DMS 273 (cell line): ENCODE measurements around the gene ASIP.
"Not testable (repeated sequence)": the region's sequence is repeated elsewhere in the genome, so short reads cannot be mapped to it uniquely, and the experiment has no call there.

Source experiments
- DNase-seq: peaks from one replicate; lab custom pipeline; 2025; ENCODE audit not compliant: unreplicated experiment; lab: John Stamatoyannopoulos, UW

The ASIP gene

DNA sequence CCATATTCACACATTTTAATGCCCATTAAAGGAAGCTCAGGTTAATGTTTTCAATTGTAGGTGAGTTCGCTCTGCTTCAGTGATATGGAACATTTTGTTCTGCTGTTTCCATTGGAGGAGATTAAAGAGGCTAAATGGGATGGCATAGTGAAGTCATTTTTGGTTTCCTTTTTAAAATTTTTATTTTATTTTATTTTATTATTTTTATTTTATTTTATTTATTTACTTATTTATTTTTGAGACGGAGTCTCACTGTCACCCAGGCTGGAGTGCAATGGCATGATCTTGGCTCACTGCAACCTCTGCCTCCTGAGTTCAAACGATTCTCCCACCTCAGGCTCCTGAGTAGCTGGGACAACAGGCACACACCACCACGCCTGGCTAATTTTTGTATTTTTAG lies 792 bp downstream of the ASIP start:
- DNase-seq = not testable (repeated sequence)

DNA sequence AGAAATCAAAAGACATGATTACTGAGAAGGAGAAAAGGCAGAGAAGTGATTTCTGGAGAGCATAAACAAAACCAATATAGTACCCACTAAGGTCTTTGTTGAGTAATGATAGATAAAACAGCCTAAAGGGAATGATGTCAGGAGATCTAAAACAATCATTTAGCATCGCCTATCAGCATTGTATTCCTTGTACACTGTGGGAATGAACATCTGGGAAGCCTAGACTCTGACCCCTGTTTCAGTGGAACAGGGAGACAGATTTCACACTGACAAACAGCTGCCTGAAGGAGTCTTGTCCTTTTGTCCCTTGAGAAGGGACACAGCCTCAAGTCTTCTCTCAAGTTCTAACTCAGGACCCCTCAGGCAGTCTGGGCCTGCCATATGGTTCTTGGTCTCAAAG lies 1.7 kb downstream of the ASIP start:
- no peak for DNase-seq

DNA sequence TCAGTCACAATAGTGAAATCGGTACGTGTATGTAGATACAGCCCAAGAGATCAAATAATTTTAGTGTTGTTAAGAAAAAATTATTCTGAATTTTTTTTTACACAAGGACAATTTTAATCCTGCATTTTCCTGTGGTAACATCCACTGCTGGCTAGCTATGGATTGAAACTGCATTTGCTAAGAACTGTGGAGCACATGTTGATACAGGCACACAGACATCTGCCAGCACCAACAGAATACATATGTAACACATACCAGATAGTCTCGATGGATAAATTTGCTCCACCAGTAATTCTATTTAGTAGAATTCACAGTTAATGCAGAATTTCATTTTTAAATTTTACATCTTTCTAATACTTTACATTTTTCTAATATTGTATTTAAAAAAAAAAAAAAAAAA lies 2.2 kb downstream of the ASIP start:
- DNase-seq = peak; percentile 78

DNA sequence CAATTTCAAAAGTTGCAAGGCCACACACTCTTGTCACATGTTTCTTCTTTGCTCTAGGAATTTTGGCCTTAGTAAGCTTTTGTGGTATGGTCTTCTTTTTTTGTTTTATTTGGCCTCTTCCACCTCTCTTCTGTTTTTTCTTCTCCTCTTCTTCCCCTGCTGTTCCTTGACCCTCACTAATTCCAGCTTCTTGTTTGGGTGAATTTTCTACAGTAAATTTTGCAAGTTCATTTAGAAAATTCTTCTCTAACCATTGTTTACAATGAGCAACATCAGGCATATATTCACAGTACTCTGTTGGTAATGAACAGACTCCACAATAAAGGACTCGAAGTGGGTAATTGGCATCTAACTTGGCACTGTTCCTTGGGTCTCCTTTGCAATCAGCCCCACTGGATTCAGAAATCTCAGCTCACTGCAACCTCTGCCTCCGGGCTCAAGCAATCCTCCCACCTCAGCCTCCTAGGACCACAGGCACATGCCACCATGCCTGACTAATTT lies 5.0 kb downstream of the ASIP start:
- no peak for DNase-seq

DNA sequence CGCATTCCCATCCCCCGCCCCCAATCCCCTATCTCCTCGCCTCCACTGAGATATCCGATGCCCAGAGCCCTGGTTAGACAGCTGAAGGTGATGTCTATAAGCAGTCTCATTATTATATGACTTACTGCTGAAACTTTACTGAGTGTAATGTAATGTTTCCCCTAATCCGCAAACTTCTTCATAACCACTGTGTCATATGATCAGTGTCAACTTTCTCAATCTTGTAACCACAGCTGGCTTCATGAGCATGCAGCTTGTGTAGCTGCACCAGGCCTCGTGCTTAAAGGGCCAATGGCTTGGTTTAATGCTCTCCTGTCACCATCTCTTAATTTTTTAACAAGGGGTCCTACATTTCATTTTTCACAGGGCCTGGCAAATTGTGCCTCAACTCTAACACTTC lies 8.1 kb downstream of the ASIP start:
- no peak for DNase-seq

DNA sequence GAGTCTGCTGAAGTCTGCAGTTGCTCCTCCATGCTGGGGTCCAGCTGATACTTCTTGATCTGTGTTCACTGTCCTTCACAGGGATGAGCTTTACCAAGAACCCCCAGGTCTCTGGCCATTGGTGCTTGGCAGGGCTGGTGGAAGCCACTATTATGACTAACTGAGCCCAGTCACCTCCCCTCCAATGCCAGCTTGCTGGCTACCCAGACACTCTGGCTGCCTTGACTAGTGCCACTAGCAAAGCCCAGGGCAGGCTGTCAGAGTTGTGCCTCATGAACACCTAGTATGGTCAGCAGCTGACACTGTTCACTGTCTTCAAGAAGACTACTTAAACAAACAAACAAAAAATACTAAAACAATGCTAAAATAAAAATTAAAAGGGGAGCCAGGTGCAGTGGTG lies 8.8 kb downstream of the ASIP start:
- DNase-seq = no peak

DNA sequence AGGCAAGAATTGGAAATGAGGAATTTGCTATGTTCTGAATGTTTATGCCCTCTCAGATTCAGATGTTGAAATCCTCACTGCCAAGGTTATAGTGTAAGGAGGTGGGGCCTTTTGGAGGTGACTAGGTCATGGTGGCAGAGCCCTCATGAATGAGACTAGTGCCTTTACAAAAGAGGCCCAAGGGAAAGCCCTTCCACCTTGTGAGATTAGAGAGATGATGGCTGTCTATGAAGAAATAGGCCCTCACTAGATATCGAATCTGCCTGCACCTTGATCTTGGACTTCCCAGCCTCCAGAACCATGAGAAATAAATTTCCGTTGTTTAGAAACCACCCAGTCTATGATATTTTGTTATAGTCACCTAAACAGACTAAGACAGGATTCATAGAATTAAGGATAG lies 10.4 kb downstream of the ASIP start:
- DNase-seq = no peak

DNA sequence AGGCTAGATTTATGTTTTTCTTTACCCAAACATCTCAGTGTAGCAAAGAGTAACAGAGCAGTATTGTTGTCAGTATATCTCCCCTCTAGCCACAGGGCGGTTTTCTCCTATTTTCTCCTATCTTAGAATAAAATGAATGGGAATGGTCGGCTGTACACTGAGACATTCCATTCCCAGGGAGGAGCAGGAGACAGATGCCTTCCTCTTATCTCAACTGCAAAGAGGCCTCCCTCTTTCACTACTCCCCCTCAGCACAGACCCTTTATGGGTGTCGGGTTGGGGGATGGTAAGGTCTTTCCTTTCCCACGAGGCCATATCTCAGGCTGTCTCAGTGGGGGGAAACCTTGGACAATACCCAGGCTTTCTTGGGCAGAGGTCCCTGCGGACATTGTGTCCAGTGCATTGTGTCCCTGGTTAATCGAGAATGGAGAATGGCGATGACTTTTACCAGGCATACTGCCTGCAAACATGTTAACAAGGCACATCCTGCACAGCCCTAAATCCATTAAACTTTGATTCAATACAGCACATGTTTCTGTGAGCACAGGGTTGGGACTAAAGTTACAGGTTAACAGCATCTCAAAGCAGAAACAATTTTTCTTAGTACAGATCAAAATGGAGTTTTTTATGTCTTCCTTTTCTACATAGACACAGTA lies 11.3 kb downstream of the ASIP start:
- not testable (repeated sequence) for DNase-seq

DNA sequence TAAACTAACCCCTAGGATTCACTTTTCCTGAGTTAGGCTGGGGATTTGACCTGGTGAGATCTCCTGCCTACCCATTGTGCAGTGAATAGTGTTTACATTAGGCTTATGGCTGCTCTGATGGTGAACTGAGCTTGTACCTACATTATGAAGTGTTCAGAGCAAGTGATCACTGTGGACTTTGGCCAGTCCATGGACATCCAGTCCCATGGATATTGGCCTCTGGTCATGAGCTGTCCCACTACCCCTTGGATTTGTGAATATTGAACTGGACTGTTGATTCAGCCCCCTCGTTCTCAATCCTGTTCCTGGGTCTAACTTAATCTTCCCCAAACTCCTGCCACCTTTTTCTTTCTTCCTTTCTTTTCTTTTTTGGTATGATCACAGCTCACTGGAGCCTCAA lies 13.8 kb downstream of the ASIP start:
- DNase-seq = no peak

DNA sequence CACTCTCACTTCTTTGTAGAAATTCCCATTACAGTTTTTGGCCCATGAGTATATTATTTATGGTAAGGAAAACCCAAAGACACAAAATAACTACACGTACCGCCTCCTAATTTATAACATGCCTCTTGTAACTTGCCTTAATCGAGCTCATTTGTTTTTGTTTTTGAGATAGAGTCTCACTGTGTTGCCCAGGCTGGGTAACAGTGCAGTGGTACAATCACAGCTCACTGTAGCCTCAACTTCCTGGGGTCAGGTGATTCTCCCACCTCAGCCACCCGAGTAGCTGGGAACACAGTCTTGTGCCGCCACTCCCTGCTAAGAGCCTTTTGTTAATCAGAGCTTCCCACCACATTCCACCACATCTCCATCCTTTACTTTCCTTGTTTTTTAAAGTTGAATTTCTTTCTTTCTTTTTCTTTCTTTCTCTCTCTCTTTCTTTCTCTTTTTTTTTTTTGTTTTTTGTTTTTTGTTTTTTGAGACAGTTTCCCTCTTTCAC lies 15.5 kb downstream of the ASIP start:
- DNase-seq = no peak

DNA sequence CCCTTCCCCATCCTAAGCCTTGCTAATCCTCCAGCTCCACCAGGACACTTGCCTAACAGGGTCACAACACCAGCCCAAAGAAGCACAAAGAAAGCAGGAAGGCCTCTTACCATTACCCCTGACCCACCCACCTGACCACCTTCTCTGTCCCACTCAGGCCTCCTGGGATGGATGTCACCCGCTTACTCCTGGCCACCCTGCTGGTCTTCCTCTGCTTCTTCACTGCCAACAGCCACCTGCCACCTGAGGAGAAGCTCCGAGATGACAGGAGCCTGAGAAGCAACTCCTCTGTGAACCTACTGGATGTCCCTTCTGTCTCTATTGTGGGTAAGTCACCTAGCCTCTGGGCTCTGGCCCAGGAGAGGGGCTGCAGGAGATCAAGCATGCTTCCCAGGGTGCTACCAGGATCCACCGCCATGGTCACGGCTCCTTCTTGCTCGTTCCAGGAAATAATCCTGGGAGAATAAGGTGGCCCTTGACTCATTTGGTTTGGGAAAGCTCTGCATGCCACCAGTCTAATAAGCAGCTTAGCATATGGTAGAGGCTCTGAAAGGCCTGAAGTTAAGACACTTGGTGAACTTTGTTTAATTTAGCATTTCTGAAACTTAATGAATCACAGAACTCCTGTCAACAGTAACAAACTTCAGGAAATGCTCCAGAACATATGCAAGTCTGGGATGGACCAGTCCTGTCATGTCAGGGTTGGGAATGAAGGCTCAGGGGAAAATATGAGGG lies 19.2 kb downstream of the ASIP start:
- no peak for DNase-seq

DNA sequence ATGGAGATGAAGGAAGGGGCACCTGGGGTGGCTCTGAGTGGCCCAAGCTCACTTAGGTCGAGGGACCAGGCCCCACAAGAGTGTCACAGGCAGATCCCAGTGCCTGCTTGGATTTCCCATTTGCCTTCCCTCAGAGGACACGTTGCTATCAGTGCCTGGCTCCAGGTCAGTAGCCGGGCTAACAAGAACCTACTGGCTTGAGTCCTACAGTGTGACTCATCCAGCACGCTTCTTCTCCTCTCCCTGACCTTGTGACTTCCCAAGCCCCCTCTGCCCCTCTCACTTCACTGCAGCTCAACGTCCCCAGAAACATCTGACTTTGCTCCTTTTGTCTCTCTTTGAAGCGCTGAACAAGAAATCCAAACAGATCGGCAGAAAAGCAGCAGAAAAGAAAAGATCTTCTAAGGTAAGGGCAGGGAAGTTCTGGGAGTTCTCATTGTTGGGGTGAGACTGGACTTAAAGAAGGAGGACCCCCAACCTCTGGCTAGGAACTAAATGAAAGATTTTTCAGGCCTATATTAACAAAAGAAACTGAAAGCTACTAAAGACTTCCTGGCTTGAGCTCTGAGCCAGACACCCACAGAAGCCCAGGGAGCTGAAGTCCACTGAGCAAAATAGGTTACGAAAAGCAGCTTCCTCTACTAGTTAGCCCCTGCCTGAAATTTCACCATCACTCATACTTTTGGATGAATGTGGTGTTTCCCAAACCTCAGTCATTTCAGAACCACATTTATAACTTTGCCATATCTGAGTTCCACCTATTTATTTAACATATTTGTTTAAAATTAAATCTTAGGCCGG lies 21.5 kb downstream of the ASIP start:
- DNase-seq = no peak

DNA sequence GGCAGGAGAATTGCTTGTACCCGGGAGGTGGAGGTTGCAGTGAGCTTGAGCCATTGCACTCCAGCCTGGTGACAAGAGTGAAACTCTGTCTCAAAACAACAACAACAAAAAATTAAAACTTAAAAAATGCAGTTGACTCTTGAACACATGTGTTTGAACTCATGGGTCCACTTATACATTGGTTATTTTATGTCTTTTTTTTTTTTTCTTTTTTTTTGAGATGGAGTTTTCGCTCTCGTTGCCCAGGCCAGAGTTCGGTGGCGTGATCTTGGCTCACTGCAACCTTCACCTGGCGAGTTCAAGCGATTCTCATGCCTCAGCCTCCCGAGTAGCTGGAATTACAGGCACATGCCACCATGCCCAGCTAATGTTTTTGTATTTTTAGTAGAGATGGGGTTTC lies 22.2 kb downstream of the ASIP start:
- DNase-seq = not testable (repeated sequence)

DNA sequence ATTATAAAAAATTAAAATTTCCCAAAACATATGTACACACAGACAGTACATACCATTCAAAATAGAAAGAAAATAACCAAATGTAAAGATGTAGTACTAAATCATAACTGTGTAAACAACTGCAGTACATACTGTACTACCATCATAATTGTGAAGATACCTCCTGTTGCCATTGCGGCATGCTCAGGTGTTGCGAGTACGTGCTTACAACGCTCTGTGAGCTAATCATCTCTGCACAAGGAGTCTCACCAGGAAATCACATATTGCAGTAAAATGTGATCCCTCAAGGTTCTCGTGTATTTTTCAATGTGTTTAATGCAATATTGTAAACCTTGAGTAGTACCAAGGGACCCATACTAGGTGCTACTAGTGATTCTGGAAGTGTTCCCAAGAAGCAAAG lies 22.9 kb downstream of the ASIP start:
- no peak for DNase-seq

DNA sequence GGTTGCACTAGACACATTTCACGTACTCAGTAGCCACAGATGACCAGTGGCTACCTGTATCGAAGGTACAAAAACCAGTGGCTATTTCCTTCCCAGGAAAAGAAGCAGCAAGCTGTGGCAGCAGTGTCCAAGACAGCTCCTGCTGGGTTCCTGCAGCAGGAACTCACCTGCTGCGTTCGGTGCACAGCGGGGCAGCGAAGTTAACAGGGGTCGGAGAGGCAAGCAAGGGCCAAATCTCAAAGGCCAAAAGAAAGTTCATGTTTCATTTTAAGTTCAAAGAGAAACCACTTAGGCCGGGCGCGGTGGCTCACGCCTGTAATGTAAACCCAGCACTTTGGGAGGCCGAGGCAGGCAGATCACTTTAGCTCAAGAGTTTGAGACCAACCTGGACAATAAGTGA lies 26.9 kb downstream of the ASIP start:
- no peak for DNase-seq

DNA sequence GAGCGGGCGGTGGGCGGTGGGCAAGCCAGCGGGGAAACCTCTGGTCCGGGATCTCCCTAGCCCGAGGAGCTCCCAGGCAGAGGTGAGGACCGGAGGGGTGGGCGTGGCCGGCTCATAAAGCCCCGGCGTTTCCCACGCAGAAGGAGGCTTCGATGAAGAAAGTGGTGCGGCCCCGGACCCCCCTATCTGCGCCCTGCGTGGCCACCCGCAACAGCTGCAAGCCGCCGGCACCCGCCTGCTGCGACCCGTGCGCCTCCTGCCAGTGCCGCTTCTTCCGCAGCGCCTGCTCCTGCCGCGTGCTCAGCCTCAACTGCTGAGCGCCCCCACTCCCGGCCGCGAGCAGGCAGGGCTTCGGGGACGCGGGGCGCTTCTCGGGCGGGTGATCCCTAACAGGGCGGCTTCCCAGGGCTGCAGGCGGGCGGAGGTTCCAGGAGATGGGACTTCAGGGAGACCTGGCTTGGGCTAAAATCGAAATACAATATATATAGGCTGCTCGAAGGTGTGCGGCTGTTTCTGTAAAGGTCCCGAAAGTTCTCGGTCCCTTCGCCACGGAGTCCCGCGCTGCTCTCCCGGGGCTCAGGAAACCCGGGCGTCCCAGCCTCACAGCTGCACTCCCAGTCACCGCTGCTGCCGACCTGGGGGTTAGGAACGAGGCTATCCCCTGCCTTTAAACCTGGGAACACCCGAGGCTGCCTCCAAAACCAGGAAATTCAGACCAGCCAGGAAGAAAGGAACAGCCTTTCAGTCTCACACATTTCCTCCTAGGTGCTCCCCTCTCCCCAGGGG lies 27.8 kb downstream of the ASIP start:
- DNase-seq = no peak

DNA sequence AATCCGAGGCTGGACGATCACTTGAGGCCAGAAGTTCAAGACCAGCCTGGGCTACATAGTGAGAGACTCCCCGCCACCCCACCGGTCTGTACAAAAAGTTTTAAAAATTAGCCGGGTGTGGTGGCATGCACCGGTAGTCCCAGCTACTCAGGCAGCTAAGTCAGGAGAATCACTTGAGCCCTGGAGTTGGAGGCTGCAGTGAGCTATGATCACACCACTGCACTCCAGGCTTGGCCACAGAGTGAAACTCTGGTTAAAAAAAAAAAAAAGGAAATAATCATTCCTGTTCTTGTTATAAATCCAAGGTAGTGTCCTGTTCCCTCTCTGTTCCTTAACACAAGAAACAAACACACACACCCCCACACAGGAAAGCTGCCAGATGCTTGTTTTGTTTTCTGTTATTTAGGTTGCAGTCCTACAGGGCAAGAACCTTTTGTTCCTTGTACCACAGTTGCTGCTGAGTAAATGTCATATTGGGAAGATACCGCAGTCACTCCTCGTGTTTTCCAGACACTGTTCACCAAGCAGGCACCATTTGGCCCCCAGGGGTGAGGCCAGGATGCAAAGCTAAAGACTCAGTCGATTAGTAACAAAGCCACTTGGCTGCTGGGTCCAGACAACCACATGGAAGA lies 28.9 kb downstream of the ASIP start:
- DNase-seq = no peak

DNA sequence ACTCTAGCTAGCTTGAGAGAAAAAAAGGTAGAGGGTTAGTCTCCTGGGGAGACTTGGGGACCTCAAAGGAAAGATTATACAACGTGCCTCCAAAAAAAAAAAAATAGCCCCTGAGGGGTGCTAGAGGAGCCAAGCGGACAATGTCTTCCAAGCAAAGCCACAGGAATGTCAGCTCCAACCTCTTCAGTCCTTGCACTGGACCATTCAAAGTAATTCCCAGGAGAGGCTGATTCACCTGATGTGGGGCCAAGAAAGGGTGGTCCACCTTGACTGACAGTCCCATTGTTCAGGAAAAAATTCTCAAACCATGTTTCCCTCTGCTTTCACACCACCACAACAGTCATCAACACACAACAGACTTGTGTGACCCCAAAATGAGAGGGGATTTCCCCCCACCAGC lies 30.7 kb downstream of the ASIP start:
- DNase-seq = no peak

DNA sequence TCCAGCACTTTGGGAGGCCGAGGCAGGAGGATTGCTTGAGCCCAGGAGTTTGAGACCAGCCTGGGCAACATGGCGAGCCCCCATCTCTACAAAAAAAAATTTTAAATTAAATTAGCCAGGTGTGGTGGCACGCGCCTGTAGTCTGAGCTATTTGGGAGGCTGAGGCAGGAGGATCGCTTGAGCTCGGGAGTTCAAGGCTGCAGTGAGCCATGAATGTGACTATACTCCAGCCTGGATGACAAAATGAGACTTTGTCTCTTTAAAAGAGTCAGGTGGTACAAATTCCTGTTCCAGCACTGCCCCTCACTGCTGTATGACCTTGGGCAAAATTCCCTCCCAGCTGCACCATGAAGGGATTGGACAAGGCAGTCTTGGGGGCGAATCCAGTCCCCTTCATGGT lies 33.5 kb downstream of the ASIP start:
- DNase-seq = no peak

DNA sequence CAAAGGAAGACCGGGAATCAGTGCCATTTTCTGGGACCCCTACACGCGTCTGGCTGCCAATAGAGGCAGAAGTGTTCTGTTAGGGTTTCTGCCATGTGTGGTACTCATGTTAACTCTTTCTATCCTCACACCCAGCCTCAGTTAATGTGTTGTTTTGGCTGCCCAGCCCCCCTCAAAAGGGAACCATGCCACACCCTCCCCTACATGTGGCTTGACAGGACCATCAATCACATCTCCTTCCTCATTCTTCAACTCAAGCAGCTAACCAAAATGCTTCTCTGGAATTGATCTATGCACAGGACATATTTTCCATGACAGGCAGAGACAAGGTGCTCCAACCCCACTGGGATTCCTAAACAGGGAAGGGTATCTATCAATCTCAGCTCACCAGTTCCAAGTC lies 40.0 kb downstream of the ASIP start:
- DNase-seq = no peak

DNA sequence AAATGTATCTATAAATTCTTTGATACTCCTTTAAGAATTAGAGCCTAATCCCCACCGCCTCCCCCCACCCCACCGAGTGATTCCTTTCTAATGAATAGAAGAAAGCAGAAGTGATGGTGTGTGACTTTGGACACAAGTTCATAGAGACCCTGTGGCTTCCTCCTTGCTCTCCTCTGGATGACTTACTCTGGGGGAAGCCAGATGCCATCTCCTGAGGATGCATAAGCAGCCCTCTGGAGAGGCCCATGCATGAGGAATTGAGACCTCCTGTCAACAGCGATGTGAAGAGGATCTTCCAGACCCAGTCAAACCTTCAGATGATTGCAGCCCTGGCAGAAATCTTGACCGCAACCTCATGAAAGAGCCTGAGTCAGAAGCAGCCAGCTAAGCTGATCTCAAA lies 40.8 kb downstream of the ASIP start:
- no peak for DNase-seq
